ENCODE data around the gene RAG2. TPM values are rescaled to one million over a fixed set of nuclear protein-coding genes. Genes with fewer than 3 reads are reported as not detected.

The RAG2 gene
- total RNA-seq, 1 donor: not detected

DNA sequence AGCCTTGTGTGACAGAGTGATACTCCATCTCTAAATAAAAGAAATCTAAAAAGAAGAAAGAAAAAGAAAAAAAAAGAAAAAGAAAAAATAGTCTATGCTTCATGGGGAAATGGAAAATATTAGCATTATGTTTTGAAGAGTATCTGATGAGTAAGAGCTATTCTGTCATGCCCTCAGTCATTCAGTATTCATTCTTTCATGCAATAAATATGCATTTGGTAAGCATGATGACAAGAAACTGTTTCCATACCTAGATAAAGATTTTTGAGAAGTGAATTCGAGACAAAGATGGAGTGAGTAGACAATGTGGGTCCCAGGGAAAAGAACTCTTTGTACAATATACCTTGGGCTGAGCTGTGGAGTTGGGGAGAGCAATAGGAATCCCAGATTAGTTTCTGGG, 9.9 kb downstream of the RAG2 start:
- no peak for DNase-seq (ENCODE audit: low read depth)
- TF ChIP-seq CTCF (IDR thresholded peaks at IDR 0.05; ENCODE audit: insufficient read depth, low read depth, low read length): no peak
- H3K4me3 ChIP-seq (ENCODE audit: low read depth, low read length): no peak overlapping the region

DNA sequence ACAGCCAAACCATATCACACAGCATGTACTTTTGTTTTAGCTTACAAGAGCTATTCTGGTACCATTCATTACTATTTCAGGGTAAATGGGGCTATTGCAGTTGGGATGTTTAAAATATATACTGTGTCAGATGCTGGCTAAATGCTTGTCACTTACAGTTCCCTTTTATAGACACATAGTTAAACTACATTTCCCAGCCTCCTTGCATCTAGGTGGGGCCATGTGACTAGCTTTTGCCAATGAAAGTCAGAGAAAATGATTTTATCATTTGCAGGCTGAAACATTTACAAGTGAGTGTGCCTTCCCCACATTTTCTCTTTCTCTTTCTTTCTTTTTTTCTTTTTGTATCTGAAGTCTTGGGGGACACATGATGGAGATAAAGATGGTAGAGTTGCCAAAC, 11.5 kb downstream of the RAG2 start:
- no peak for DNase-seq (ENCODE audit: low read depth)
- TF ChIP-seq CTCF (IDR thresholded peaks at IDR 0.05; ENCODE audit: insufficient read depth, low read depth, low read length): no peak

DNA sequence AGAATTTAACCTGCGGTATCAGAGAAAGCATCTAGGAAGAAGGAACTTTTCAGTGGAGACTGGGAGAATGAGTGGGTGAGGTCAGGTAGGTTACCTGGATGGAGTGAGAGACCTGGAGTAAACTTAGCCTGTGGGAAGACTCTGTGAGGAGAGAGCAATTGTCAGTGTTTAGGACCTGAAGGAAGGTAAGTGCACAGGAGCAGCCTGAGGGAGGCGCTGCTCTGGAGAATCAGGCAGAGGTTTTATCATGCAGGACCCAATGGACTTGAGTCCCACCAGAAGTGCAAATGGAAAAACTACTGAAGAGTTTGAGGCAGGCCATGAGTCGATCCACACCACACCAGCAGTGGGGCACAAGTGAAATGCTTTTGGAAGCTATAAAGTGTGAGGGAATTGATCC, 14.4 kb downstream of the RAG2 start:
- no peak for DNase-seq (ENCODE audit: low read depth)
- no peak for TF ChIP-seq CTCF (IDR thresholded peaks at IDR 0.05; ENCODE audit: insufficient read depth, low read depth, low read length)
- no peak overlapping the region for H3K4me3 ChIP-seq (ENCODE audit: low read depth, low read length)

More for the DNA sequence above, 11.5 kb downstream of the RAG2 start:
- no peak overlapping the region for H3K4me3 ChIP-seq (ENCODE audit: low read depth, low read length)

GRCh38 chr11:36581536-36581935, 16.5 kb downstream of the RAG2 start:
- no peak overlapping the region for H3K4me3 ChIP-seq (ENCODE audit: low read depth, low read length)
- DNase-seq (ENCODE audit: low read depth): no peak
- no peak for TF ChIP-seq CTCF (IDR thresholded peaks at IDR 0.05; ENCODE audit: insufficient read depth, low read depth, low read length)

- TF ChIP-seq CTCF (IDR thresholded peaks at IDR 0.05; ENCODE audit: insufficient read depth, low read depth, low read length): no peak
- H3K4me3 ChIP-seq (ENCODE audit: low read depth, low read length): no peak overlapping the region
- no peak for DNase-seq (ENCODE audit: low read depth)
These were observed 19.6 kb downstream of the RAG2 start for GRCh38 chr11:36578458-36578857.

DNA sequence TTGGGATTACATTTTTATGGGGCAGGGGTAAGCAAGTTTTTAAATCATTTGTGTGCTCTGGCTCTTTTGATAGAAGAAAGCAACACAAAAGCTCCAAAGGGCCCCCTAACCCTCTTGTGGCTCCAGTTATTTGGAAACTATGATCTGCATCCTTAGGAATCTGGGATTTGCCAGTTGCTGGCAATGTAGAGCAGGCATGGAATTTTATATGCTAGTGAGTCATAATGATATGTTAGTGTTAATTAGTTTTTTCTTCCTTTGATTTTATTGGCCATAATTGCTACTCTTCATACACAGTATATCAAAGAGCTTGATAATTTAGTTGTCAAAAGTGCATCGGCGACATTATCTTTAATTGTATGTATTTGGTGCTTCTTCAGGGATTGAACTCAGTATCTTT, 20.2 kb downstream of the RAG2 start:
- no peak overlapping the region for H3K4me3 ChIP-seq (ENCODE audit: low read depth, low read length)

More for the DNA sequence above, 20.2 kb downstream of the RAG2 start:
- no peak for DNase-seq (ENCODE audit: low read depth)
- no peak for TF ChIP-seq CTCF (IDR thresholded peaks at IDR 0.05; ENCODE audit: insufficient read depth, low read depth, low read length)

All from fibroblast of villous mesenchyme (primary cell).